K562 (cell line): Measurements from ENCODE around the gene ZFYVE28. TPM values are rescaled to one million over a fixed set of nuclear protein-coding genes. Genes with fewer than 3 reads are reported as not detected.
A peak's percentile ranks its signal among the peaks of the same experiment; 100 is the strongest.

Experiments
- ATAC-seq: fragments of 200-7000 bp; cut with Tn5 transposase; 3 replicates; pipeline ENCODE4 v1.9.1; 2020; ENCODE audit warnings: moderate library complexity
- BruUV-seq: library from RNA; stranded (reverse); fragments of 400-500 nt; replicated peaks from 2 replicates; lab custom pipeline; 2021; lab: Mats Ljungman, UMichigan
- CTCF ChIA-PET: fragments of 300-600 bp; formaldehyde crosslinking; extraction: SDS; loops from one replicate; lab custom pipeline; 2021; ENCODE audit warnings: low intra/inter-chr PET ratio; lab: Yijun Ruan, JAX
- POLR2A ChIA-PET: fragments of 300-600, 350-650 bp; sonication (Branson Sonifier 250); formaldehyde crosslinking; extraction: SDS; loops from one replicate; lab custom pipeline; 2021; ENCODE audit warnings: antibody characterized with exemption, inconsistent platforms; lab: Yijun Ruan, JAX
- DNase-seq, 4 experiments: peaks; one replicate each; pipeline versions ENCODE4 v3.0.0 to v3.0.0-alpha.2; 2011 to 2018; ENCODE audit warnings: low spot score in 3 of 4, mixed read lengths in 3 of 4; ENCODE audit errors: extremely low read depth in 1 of 4
- FAIRE-seq: peaks from 2 replicates; lab custom pipeline; 2011; peaks lifted over from hg19 to GRCh38; lab: Jason Lieb, UNC
- H2AFZ ChIP-seq: 2 replicates; pipeline ENCODE4 v1.6.0; 2011; ENCODE audit warnings: low read depth, low read length, control low read depth, inconsistent platforms
- H3K27ac ChIP-seq: fragments of 200-600 bp; 3 replicates; pipeline ENCODE4 v1.8.0; 2011; ENCODE audit warnings: low read depth, mild to moderate bottlenecking, control low read depth, inconsistent platforms, low read length, moderate library complexity, mixed read lengths; ENCODE audit errors: extremely low read depth
- H3K27me3 ChIP-seq, 2 experiments: fragments of 300-600 bp in 1 of 2; 2 replicates in 1 of 2; 3 replicates in 1 of 2; pipeline versions ENCODE4 v1.6.0 to v1.8.0; 2011; ENCODE audit warnings: inconsistent platforms in 2 of 2, low read length in 2 of 2, mild to moderate bottlenecking in 1 of 2, mixed read lengths in 1 of 2, moderate library complexity in 1 of 2; ENCODE audit not compliant: control insufficient read depth in 2 of 2, insufficient read depth in 2 of 2
- H3K36me3 ChIP-seq: fragments of 300-600 bp; 3 replicates; pipeline ENCODE4 v1.8.0; 2011; ENCODE audit warnings: mild to moderate bottlenecking, low read length, inconsistent platforms; ENCODE audit not compliant: control insufficient read depth, insufficient read depth
- H3K4me1 ChIP-seq, 2 experiments: fragments of 200-600 bp in 1 of 2; replicated peaks in 1 of 2; 2 replicates in 1 of 2; 3 replicates in 1 of 2; pipeline versions ENCODE4 v1.5.1 to v1.8.0; 2011; ENCODE audit warnings: inconsistent platforms in 2 of 2, low read length in 2 of 2, mild to moderate bottlenecking in 1 of 2, mixed read lengths in 1 of 2, moderate library complexity in 1 of 2; ENCODE audit not compliant: control insufficient read depth in 2 of 2, insufficient read depth in 2 of 2
- H3K4me2 ChIP-seq: 2 replicates; pipeline ENCODE4 v1.6.1; 2011; ENCODE audit warnings: low read length, control low read depth, inconsistent platforms, mixed read lengths; ENCODE audit not compliant: insufficient read depth
- H3K4me3 ChIP-seq: fragments of 200-600 bp; sonication (generic), shearing (Covaris generic); 2 replicates; pipeline ENCODE4 v1.5.1; 2016; ENCODE audit warnings: control low read depth, inconsistent platforms
- H3K79me2 ChIP-seq: fragments of 200-600 bp; 3 replicates; pipeline ENCODE4 v1.8.0; 2011; ENCODE audit warnings: low read length, inconsistent platforms; ENCODE audit not compliant: control insufficient read depth, insufficient read depth
- H3K9ac ChIP-seq, 2 experiments: 2 replicates each; pipeline versions ENCODE4 v1.6.0 to v1.6.1; 2011; ENCODE audit warnings: low read depth in 2 of 2, low read length in 2 of 2, control low read depth in 1 of 2, inconsistent platforms in 1 of 2, mild to moderate bottlenecking in 1 of 2, mixed read lengths in 1 of 2; ENCODE audit not compliant: insufficient read depth in 1 of 2
- H3K9me1 ChIP-seq: one replicate; pipeline ENCODE4 v1.6.0; 2011; ENCODE audit warnings: inconsistent platforms, mild to moderate bottlenecking, low read length, moderate library complexity; ENCODE audit not compliant: control insufficient read depth, insufficient read depth
- H3K9me3 ChIP-seq: replicated peaks from 2 replicates; pipeline ENCODE4 v1.5.1; 2011; ENCODE audit warnings: low read depth, low read length, inconsistent platforms; ENCODE audit not compliant: control insufficient read depth, insufficient read depth
- H4K20me1 ChIP-seq: replicated peaks from 2 replicates; pipeline ENCODE4 v1.6.1; 2011; ENCODE audit warnings: low read length, inconsistent platforms, mixed read lengths; ENCODE audit not compliant: control insufficient read depth, insufficient read depth
- HIVEP1 ChIP-seq: fragments of 250-450 bp; sonication (Bioruptor Pico); IDR thresholded peaks from 2 replicates; pipeline ENCODE4 v1.4.0; 2020; ENCODE audit warnings: mild to moderate bottlenecking
- KDM5B ChIP-seq: fragments of 200-600 bp; sonication (generic); IDR thresholded peaks from 2 replicates; pipeline ENCODE4 v1.6.1; 2012; ENCODE audit warnings: low read depth, mild to moderate bottlenecking, moderate library complexity, low read length, control low read depth, inconsistent platforms; ENCODE audit not compliant: insufficient replicate concordance
- STAT5A ChIP-seq: IDR thresholded peaks from 2 replicates; pipeline ENCODE4 v1.6.1; 2012; ENCODE audit warnings: low read length, inconsistent platforms, borderline replicate concordance
- ZNF41 ChIP-seq: fragments of 250-450 bp; sonication (Bioruptor Pico); conservative IDR thresholded peaks from 2 replicates; pipeline ENCODE4 v1.4.0; 2020; ENCODE audit warnings: mild to moderate bottlenecking
- WGBS: fragments of 100-300 bp; shearing (Covaris generic); methylation state at CpG from one replicate; pipeline ENCODE4 v1.1.6; 2016; ENCODE audit warnings: low coverage, mixed read lengths; ENCODE audit not compliant: insufficient coverage; ENCODE audit errors: missing lambda C conversion rate; 5-methylcytosine and 5-hydroxymethylcytosine counted together
- in situ Hi-C: fragments of 300-500 bp; cut with MboI; formaldehyde crosslinking; loops from 4 replicates; pipeline ENCODE4 v1.15.0; 2018; ENCODE audit warnings: inconsistent platforms, mixed read lengths
- intact Hi-C: fragments of 100-400 bp; cut with micrococcal nuclease; formaldehyde crosslinking; loops from 2 replicates; pipeline ENCODE4 v1.14.2; 2022
- polyA plus RNA-seq, 8 experiments: library from polyadenylated mRNA; depleted of rRNA in 4 of 8; stranded (reverse) in 5 of 8; unstranded in 3 of 8; fragments of >200 nt; fragmentation: Nextera tagmentation in 2 of 8; fragmentation: Illumina TruSeq in 1 of 8; extraction: Ambion mirVana in 2 of 8; extraction: Trizol in 1 of 8; gene quantifications; 2 replicates each; pipeline versions ENCODE4 v1.2.1 to v1.2.3, GENCODE V29; 2011 to 2014; ENCODE audit warnings: inconsistent platforms in 1 of 8, missing spikeins in 1 of 8
- total RNA-seq, 7 experiments: library from RNA; depleted of rRNA in 6 of 7; stranded (reverse); fragments of >200 nt in 6 of 7; fragmentation: Illumina TruSeq in 2 of 7; extraction: Trizol in 2 of 7; gene quantifications; 2 replicates each; pipeline versions ENCODE4 v1.2.1 to v1.2.3, GENCODE V29; 2011 to 2021; ENCODE audit warnings: low replicate concordance in 1 of 7
- TF ChIP-seq, protein P1 (sequence below): fragments of 250-450 bp; sonication (Bioruptor Pico); IDR thresholded peaks from 2 replicates; pipeline ENCODE4 v1.4.0; 2020; ENCODE audit warnings: borderline replicate concordance
- TF ChIP-seq, protein P2 (sequence below): conservative IDR thresholded peaks from 2 replicates; pipeline ENCODE4 v1.6.1; 2011; ENCODE audit warnings: low read depth, mild to moderate bottlenecking, low read length; ENCODE audit not compliant: control insufficient read depth

The ZFYVE28 gene
- total and polyA plus RNA-seq, 9 of the 15 experiments (the other 6 are each of a cell fraction or from before 2014, with no cell fraction given) = 1.3 to 24.8 (median 8.9) TPM

DNA sequence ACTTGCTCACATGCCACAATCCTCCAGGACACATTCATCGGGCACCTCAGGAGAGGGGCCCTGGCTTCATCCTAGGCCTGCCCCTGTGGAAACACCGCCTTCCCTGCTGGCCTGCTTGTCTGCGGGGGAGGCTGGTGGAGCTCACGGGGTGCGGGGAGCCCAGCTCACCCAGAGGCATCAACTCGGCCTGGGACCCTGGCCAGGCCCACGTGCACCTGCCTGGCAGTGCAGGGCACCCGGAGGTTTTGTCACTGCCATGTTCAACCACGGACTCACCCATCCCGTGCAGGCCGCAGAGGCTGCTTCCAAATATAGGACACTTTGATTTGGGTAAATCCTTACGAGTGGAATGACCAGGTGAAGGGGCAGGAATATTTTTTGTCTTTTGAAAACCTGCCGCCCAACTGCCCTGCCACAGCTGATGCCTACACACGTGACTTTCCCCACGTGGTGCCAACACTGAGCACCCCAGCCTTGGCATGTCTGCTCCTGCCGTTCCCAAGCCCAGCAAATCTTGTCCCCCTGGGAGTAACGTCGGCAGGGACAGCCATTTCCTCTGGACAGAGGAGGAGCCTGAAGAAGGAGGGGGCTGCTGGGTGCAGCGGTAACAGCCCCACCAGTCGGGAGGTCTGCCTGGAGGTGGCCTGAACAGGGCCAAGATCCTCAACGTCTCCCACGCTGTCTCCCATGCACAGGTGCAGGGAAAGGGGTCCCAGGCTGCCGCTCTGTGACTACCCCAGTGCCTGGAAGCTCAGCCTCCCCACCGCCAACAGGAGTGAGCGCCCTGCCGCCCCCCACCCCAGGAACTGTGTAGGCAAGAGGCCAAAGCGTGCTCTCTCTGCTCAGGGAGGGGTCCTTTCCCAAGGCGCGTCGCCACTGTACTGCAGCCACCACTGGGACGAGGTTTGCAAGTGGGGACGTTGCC lies 165.0 kb downstream of the ZFYVE28 start:
- H3K9ac ChIP-seq = peak overlapping the region in 1 of 2 experiments; percentile 7; a peak in 1 of 4 replicates
- ATAC-seq (no peak), DNase-seq (no peak)
- CTCF ChIA-PET = no interaction called here
- H2AFZ ChIP-seq = no peak overlapping the region
- 61% methylated on average over 32 of the region's 32 CpGs for WGBS
- H3K4me1 ChIP-seq = peaks cover 0 to 70% of the 10 kb centered on the region in 2 experiments; a peak in 2 of 5 replicates
- in situ Hi-C loops = no loop called here
- no peaks in the 10 kb centered on the region for H3K9me1 ChIP-seq
- POLR2A ChIA-PET = no interaction called here
- BruUV-seq = no TSS peak
- no peak overlapping the region for H3K4me2 ChIP-seq
- H3K4me3 ChIP-seq = no peak overlapping the region
- no peaks in the 10 kb centered on the region for H3K79me2 ChIP-seq
- H3K9me3 ChIP-seq = no peaks in the 10 kb centered on the region
- H4K20me1 ChIP-seq = no peaks in the 10 kb centered on the region; the same call in 1 of the 2 replicates
- H3K36me3 ChIP-seq = no peaks in the 10 kb centered on the region
- no peaks in the 10 kb centered on the region for H3K27me3 ChIP-seq
- intact Hi-C loops = no loop called here
- TF ChIP-seq HIVEP1 (CRISPR knock-in tag) (no peak), STAT5A (no peak), KDM5B (no peak), ZNF41 (CRISPR knock-in tag) (no peak)
- TF ChIP-seq, protein P1, sequence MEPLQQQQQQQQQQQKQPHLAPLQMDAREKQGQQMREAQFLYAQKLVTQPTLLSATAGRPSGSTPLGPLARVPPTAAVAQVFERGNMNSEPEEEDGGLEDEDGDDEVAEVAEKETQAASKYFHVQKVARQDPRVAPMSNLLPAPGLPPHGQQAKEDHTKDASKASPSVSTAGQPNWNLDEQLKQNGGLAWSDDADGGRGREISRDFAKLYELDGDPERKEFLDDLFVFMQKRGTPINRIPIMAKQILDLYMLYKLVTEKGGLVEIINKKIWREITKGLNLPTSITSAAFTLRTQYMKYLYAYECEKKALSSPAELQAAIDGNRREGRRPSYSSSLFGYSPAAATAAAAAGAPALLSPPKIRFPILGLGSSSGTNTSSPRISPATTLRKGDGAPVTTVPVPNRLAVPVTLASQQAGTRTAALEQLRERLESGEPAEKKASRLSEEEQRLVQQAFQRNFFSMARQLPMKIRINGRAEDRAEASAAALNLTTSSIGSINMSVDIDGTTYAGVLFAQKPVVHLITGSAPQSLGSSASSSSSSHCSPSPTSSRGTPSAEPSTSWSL (CRISPR knock-in tag) = no peak
- TF ChIP-seq, protein P2, sequence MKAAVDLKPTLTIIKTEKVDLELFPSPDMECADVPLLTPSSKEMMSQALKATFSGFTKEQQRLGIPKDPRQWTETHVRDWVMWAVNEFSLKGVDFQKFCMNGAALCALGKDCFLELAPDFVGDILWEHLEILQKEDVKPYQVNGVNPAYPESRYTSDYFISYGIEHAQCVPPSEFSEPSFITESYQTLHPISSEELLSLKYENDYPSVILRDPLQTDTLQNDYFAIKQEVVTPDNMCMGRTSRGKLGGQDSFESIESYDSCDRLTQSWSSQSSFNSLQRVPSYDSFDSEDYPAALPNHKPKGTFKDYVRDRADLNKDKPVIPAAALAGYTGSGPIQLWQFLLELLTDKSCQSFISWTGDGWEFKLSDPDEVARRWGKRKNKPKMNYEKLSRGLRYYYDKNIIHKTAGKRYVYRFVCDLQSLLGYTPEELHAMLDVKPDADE = no peak
- TF ChIP-seq, all 486 proteins: peak for 0
- no peak overlapping the region for H3K27ac ChIP-seq
- FAIRE-seq = no peak
